A549 treated with AZD9567 at 1 μM for 4 hours (cell line): ENCODE measurements around the gene ZGLP1. TPM values are rescaled to one million over a fixed set of nuclear protein-coding genes. Genes with fewer than 3 reads are reported as not detected.

ENCODE experiments used
- total RNA-seq: library from RNA; stranded (reverse); fragments of 200-300 nt; extraction: Qiagen RNA extraction; gene quantifications from 5 replicates; pipeline ENCODE4 v1.2.3, GENCODE V29; 2022; ENCODE audit not compliant: insufficient read depth

The ZGLP1 gene
- total RNA-seq: 2.1 to 3.4 TPM (median 2.3 TPM) in 4 of 5 replicates, not detected in the other

DNA sequence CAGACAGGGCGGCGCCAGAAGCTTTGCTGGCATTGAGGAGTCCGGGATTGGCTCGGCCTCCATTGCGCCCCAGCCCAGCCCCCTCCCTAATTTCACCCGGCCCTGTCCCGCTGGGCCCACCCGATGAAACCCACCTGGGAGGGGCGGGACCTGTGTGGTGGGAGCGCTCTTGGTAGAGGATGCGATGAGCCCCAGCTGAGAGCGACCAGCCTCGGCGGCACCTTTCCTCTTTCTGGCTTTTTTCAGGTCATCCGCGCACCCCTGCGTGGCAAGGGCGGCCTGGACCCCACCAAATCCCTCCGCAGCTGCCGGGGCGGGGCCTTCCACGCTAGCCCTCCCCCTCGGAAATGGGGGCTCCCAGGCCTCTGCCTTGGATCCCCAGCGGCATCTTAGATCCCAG, at the start of gene ZGLP1:
Gene ZGLP1 (minus strand): TSS at position 393 of the 400 bp plus-strand sequence.

DNA sequence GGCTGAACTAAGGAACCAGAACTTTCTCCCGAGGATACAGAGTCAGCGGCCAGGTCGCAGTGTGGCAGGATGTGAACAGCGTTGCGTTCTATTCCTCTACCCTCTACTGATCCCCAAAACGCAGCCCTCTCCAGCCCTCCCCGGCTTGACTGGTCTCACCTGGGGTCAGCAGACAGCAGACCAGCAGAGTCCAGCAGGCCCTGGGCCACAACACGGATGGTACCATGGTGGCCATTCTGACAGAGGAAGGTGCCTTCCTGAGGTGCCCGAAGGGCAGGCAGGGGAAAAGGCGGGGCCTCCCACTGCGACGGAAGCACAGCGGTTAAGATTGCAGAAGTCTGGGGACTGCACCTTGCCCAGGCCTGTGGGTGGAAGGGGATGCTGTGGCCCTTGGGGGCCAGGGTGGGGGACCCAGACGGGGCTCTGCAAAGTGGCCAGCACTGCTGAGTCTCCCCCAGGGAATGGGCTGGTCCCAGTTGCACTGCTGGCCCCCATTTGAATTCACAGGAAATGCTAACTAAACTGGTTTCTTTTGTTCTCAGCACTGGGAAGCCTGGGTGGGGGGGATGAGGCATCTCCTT, 29.9 kb upstream of the ZGLP1 start, which contains the start of gene ICAM3:
Gene ICAM3 (minus strand): TSS at position 245 of the 581 bp plus-strand sequence. CDS start 10 bp downstream, at position 235.

DNA sequence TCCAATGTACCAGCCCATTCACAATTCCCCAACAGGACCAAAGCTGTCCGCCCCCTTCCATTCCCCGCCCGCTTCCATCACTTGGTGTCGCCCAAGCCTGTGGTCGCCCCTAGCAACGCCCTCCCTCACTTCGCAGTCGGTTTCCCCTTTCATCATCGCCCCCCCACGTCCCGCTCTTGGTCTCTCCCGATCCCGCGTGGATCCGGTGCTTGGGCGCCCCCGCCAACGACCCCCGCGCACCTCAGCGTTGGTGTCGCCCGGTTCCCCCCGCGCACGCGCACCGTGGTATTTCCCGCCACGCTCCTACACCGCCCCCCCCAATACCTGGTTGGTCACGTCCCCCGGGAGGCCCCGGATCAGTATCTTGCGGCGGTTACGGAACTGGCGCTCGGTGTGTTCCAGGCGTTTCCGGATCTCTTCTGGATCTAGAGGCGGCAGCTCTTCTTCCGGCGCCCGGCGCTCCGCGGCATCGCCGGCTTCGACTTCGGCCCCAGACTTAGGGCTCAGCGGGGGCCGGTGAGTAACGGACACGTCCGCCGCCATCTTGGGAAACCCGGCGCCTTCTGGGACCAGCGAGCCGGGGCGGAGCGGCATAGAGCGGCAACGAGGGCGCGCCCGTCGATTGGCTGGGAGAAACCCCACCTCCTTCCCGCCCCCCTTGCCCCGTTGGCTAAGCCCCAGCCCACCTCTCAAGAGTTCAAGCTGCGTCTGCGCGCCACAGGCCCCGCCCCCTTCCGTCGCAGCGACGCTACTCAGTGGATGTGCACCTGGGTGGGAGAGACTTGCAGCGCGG, 23.5 kb upstream of the ZGLP1 start, which contains the start of gene RAVER1:
Gene RAVER1 (minus strand): TSS at position 565 of the 793 bp plus-strand sequence. CDS start 22 bp downstream, at position 543.

GRCh38 chr19:10315335-10316214, 6.0 kb upstream of the ZGLP1 start, which contains the start of gene FDX2:
Gene FDX2 (minus strand): TSS chr19:10316015. CDS start chr19:10315996, 19 bp downstream.

GRCh38 chr19:10289836-10290356, 19.7 kb downstream of the ZGLP1 start, which contains the start of gene ICAM5:
Gene ICAM5 (plus strand): TSS chr19:10289952. CDS start chr19:10290044, 92 bp downstream.

GRCh38 chr19:10286803-10287737, 22.5 kb downstream of the ZGLP1 start, which contains the start of gene ICAM4:
Gene ICAM4 (plus strand): TSS chr19:10286955. CDS start chr19:10287013, 58 bp downstream.

GRCh38 chr19:10270616-10271394, 38.8 kb downstream of the ZGLP1 start, which contains the start of gene ICAM1:
Gene ICAM1 (plus strand): TSS chr19:10271120. CDS start chr19:10271160, 40 bp downstream.

Other genes with a start within 250 kb of the ZGLP1 start
- gene SHFL, start 223.5 kb downstream of the ZGLP1 start, total RNA-seq: 4.8 to 8.3 TPM (median 6.9 TPM) in 5 replicates
- 0.06 to 0.22 TPM (median 0.13 TPM) in 4 of 5 replicates, not detected in the other for gene ANGPTL6, start 207.1 kb downstream of the ZGLP1 start, total RNA-seq
- gene PPAN, start 203.5 kb downstream of the ZGLP1 start, total RNA-seq: 34.6 to 57.9 TPM (median 51.9 TPM) in 5 replicates
- 3.1 to 11.8 TPM (median 8.1 TPM) in 5 replicates for gene P2RY11, start 198.1 kb downstream of the ZGLP1 start, total RNA-seq
- gene EIF3G, start 189.9 kb downstream of the ZGLP1 start, total RNA-seq: 160 to 183 TPM (median 169 TPM) in 5 replicates
- 62.9 to 71.3 TPM (median 69.5 TPM) in 5 replicates for gene DNMT1, start 114.9 kb downstream of the ZGLP1 start, total RNA-seq
- 0.57 to 1.6 TPM (median 0.65 TPM) in 5 replicates for gene S1PR2, start 78.5 kb downstream of the ZGLP1 start, total RNA-seq
- 51.0 to 77.2 TPM (median 72.9 TPM) in 5 replicates for gene MRPL4, start 57.6 kb downstream of the ZGLP1 start, total RNA-seq
- 2.5 to 5.6 TPM (median 4.7 TPM) in 5 replicates for gene ICAM1, start 38.7 kb downstream of the ZGLP1 start, total RNA-seq
- 0.06 to 0.20 TPM (median 0.09 TPM) in 4 of 5 replicates, not detected in the other for gene ICAM4, start 22.9 kb downstream of the ZGLP1 start, total RNA-seq
- 0.46 to 1.4 TPM (median 1.1 TPM) in 4 of 5 replicates, not detected in the other for gene ICAM5, start 19.9 kb downstream of the ZGLP1 start, total RNA-seq
- 19.6 to 34.8 TPM (median 31.5 TPM) in 5 replicates for gene FDX2, start 6.2 kb upstream of the ZGLP1 start, total RNA-seq
- gene RAVER1, start 23.7 kb upstream of the ZGLP1 start, total RNA-seq: 20.7 to 30.9 TPM (median 30.4 TPM) in 5 replicates
- 7.2 to 9.2 TPM (median 9.2 TPM) in 5 replicates for gene ICAM3, start 29.8 kb upstream of the ZGLP1 start, total RNA-seq
- gene TYK2, start 70.8 kb upstream of the ZGLP1 start, total RNA-seq: 27.8 to 50.4 TPM (median 45.6 TPM) in 5 replicates
- gene CDC37, start 93.7 kb upstream of the ZGLP1 start, total RNA-seq: 140 to 202 TPM (median 189 TPM) in 5 replicates
- gene PDE4A, start 110.7 kb upstream of the ZGLP1 start, total RNA-seq: 2.5 to 4.2 TPM (median 3.8 TPM) in 5 replicates
- gene KEAP1, start 193.5 kb upstream of the ZGLP1 start, total RNA-seq: 48.2 to 57.6 TPM (median 51.6 TPM) in 5 replicates
- 1.5 to 2.4 TPM (median 1.9 TPM) in 5 replicates for gene S1PR5, start 207.6 kb upstream of the ZGLP1 start, total RNA-seq
- gene ATG4D, start 234.1 kb upstream of the ZGLP1 start, total RNA-seq: 21.6 to 27.9 TPM (median 22.2 TPM) in 5 replicates